Astrocyte of the cerebellum (primary cell): Measurements from ENCODE around the gene ITPK1.
"Not testable (repeated sequence)": the region's sequence is repeated elsewhere in the genome, so short reads cannot be mapped to it uniquely, and the experiment has no call there.

Experiments
- DNase-seq: peaks from one replicate; pipeline ENCODE4 v3.0.0-alpha.2; 2011; ENCODE audit warnings: low read depth
- H3K4me3 ChIP-seq: 2 replicates; pipeline ENCODE4 v1.5.1; 2011; ENCODE audit warnings: mild to moderate bottlenecking, low read depth, low read length, moderate library complexity
- in situ Hi-C: cut with HindIII; loops from 2 replicates; pipeline ENCODE4 v1.10.0; 2017; ENCODE audit warnings: low sequenced_read_pairs
- TF ChIP-seq, protein P1 (sequence below): IDR thresholded peaks from 2 replicates; pipeline ENCODE4 v1.5.1; 2012; ENCODE audit warnings: low read length, low read depth, moderate library complexity, mild to moderate bottlenecking; ENCODE audit errors: missing control alignments

The ITPK1 gene

DNA sequence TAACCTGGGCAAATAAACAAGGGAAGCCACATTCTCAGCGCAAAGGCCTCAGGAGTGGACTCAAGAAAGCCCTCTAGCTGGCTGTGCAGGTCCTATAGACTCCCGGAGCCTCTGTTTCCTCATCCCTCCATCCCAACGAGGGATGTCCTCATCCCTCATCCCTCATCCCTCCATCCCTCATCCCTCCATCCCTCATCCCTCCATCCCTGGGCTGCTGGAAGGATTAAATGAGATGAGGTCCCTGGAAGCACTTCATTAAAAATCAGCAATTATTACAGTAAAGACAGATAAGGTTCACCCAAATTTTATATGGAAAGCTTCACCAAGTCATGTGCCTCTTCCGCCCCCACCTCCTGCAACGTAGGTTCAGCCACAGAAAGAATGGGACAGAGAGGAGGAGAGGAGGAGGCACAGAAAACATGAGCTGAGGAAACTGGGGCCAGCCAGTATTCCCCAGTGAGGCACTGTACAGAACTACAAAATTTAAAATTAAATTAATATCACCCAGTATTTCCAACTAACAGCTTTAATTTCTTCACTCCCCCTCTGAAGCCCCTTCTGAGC, 4.8 kb downstream of the ITPK1 start:
- no peak overlapping the region for H3K4me3 ChIP-seq
- DNase-seq = no peak
- in situ Hi-C loops = loop anchor here (5.0 kb wide), 1 partner anchor 64 kb away; no protein-coding TSS in a partner anchor
- TF ChIP-seq, protein P1, sequence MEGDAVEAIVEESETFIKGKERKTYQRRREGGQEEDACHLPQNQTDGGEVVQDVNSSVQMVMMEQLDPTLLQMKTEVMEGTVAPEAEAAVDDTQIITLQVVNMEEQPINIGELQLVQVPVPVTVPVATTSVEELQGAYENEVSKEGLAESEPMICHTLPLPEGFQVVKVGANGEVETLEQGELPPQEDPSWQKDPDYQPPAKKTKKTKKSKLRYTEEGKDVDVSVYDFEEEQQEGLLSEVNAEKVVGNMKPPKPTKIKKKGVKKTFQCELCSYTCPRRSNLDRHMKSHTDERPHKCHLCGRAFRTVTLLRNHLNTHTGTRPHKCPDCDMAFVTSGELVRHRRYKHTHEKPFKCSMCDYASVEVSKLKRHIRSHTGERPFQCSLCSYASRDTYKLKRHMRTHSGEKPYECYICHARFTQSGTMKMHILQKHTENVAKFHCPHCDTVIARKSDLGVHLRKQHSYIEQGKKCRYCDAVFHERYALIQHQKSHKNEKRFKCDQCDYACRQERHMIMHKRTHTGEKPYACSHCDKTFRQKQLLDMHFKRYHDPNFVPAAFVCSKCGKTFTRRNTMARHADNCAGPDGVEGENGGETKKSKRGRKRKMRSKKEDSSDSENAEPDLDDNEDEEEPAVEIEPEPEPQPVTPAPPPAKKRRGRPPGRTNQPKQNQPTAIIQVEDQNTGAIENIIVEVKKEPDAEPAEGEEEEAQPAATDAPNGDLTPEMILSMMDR = no peak

DNA sequence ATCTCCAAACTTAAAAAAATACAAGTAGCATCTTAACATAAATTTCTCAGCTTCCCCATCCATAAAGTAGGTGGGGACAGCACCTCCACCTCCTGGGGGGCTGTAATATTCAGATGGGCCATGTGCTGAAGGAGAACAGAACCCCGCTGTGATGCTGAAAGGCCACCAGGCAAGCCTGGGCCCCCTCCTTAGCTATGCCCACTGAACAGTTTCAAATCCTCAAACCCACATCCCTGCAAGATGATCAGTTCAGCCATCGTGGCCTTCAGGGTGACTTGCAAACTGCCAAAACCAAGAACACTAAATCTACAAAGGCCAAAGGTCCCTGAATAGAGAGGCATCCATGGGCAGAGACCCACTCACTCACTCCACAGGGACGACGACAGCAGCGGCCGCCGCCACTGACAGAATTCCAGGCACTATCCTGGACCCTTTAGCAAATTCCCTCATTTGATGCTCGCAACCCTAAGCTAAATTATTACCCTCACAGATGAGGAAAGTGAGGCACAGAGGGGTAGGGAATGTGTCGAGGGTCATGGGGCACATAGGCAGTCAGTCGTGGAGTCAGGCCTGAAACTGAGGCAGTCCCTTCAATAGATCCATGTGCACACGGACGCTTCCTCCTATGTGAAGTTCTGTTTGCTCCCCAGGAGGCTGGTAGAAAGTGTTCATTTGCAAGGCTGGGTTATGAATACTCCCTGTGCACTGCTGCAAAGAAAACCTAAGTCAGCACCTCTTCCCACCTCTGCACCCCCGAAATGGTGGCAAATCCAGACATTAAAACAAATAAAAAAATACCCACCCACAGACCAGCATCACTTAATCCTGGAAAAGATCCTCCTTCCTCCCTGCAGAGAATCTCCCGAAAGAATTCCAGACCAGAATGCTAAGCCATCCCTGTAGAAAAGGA, 5.9 kb downstream of the ITPK1 start:
- DNase-seq = no peak
- TF ChIP-seq, protein P1 = no peak
- no peak overlapping the region for H3K4me3 ChIP-seq
- in situ Hi-C loops = loop anchor here (5.0 kb wide), 1 partner anchor 63 kb away; no protein-coding TSS in a partner anchor

DNA sequence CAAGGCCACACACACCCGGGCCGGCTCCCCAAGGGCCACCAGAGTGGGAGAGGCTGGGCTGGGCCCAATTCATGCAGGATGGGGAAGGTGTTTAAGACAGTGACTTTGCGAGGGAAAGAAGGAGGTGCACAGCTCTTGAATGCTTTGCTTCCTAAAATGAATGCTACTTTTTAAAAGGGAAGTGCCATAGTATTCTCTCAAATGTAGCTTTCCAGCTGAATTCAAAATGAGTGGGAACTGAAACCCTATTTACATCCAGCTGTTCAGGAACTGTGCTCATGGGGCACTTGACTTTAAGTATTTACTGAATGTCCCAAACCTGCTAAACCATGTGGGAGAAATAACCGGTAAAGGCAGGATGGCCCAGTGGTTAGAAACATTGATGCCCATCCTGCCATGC, 7.6 kb downstream of the ITPK1 start:
- TF ChIP-seq, protein P1 = no peak
- no peak for DNase-seq
- no peak overlapping the region for H3K4me3 ChIP-seq
- in situ Hi-C loops = no loop called here

DNA sequence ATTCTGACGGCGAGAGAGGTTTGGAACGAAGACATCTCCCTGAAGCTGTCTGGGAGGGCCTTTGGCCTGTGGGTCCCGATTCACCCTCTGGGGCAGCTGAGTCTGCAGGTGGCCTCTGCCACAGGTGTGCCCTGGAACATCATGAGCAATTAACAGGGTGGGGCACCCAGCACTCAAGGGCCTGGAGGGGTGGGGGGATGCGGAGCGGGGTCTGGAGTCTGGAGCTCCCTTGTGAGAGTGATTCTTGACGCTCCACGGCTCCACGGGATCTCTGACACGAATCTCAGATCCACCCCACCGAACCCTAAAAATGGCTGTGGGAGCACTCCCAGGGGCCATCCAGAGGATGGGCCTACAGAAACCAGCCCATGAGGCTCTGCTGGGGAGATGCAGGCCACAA, 8.3 kb downstream of the ITPK1 start:
- in situ Hi-C loops = no loop called here
- TF ChIP-seq, protein P1 = no peak
- no peak for DNase-seq
- no peak overlapping the region for H3K4me3 ChIP-seq

DNA sequence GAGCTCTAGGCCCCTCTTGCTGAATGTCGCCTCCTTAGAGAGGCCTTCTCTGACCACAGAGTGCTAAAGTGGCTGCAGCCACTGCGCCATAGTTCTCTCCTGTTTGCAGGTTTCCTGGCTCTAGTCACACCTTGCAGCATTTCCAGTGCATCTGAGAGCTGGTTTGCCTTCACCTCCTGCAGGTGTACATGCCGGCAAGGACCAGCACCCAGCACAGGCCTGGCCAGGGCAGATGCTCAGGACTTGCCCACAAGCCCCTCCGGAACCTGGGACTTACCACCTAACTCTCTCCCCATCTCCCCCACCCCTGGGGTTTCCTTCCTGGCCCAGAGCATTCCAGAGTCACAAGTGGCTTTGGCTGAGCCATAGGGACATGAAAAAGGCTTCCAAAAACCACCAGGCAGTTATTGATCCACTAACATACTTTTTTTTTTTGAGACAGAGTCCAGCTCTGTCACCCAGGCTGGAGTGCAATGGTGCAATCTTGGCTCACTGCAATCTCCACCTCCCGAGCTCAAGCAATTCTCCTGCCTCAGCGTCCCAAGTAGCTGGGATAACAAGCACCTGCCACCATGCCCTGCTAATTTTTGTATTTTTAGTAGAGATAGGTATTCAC, 9.1 kb downstream of the ITPK1 start:
- no peak for DNase-seq
- in situ Hi-C loops = no loop called here

DNA sequence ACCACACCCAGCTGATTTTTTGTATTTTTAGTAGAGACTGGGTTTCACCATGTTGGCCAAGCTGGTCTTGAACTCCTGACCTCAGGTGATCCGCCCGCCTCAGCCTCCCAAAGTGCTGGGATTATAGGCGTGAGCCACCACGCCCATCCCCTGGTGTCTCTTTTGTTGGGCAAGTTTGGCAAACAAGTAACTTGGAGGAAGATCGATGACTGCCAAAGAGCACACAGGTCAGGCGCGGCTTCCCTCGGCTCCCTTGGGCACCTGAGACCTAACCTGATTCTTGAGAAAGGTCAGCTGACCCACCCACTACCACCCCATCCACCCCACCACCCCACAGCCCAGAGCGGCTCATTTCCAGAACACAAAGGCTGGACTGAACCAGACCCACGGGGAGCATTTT, 9.9 kb downstream of the ITPK1 start:
- in situ Hi-C loops, DNase-seq, H3K4me3 ChIP-seq: not testable (repeated sequence)

More for the DNA sequence above, 9.1 kb downstream of the ITPK1 start:
- no peak overlapping the region for H3K4me3 ChIP-seq
- TF ChIP-seq, protein P1 = no peak
